NCI-H128 (cell line): ENCODE results near the gene IL18.
"Not testable (repeated sequence)": the region's sequence is repeated elsewhere in the genome, so short reads cannot be mapped to it uniquely, and the experiment has no call there.

Experiments used
- DNase-seq: peaks from one replicate; lab custom pipeline; 2025; ENCODE audit not compliant: unreplicated experiment; lab: John Stamatoyannopoulos, UW

Gene IL18

GRCh38 chr11:112163875-112164685 is at the start of gene IL18:
Gene IL18, minus strand, starts transcription at chr11:112164094. Its CDS starts 9,041 bp downstream, at chr11:112155053.
- no peak for DNase-seq

- DNase-seq = no peak
Measured at GRCh38 chr11:112212710-112213109, 48.8 kb upstream of the IL18 start.

DNA sequence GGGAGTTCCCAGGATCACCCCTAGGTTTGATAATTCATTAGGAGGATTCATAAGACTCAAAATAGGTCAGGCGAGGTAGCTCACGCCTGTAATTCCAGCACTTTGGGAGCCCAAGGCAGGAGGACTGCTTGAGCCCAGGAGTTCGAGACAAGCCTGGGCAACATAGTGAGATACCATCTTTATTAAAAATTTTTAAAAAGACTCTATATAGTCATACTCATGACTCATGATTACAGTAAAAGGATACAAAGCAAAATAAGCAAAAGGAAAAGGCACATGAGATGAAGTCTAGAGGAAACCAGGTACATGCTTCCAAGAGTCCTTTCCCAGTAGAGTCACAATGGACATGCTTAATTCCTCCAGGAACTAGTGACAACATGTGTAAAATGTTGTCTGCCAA is 48.4 kb upstream of the IL18 start:
- DNase-seq = no peak

GRCh38 chr11:112211536-112211935 is 47.6 kb upstream of the IL18 start:
- DNase-seq = no peak

GRCh38 chr11:112210890-112211289 is 47.0 kb upstream of the IL18 start:
- no peak for DNase-seq

- no peak for DNase-seq
Measured at GRCh38 chr11:112206071-112206470, 42.2 kb upstream of the IL18 start.

GRCh38 chr11:112200252-112200651 is 36.4 kb upstream of the IL18 start:
- no peak for DNase-seq

DNA sequence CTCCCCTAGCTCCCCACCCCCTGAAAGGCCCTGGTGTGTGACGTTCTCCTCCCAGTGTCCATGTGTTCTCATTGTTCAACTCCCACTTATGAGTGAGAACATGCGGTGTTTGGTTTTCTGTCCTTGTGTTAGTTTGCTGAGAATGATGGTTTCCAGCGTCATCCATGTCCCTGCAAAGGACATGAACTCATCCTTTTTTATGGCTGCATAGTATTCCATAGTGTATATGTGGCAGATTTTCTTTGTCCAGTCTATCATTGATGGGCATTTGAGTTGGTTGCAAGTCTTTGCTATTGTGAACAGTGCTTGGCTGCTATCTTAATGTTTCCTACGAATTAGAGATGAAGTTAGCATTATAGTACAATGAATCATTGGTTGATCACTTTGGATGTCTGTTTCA is 35.2 kb upstream of the IL18 start:
- not testable (repeated sequence) for DNase-seq

DNA sequence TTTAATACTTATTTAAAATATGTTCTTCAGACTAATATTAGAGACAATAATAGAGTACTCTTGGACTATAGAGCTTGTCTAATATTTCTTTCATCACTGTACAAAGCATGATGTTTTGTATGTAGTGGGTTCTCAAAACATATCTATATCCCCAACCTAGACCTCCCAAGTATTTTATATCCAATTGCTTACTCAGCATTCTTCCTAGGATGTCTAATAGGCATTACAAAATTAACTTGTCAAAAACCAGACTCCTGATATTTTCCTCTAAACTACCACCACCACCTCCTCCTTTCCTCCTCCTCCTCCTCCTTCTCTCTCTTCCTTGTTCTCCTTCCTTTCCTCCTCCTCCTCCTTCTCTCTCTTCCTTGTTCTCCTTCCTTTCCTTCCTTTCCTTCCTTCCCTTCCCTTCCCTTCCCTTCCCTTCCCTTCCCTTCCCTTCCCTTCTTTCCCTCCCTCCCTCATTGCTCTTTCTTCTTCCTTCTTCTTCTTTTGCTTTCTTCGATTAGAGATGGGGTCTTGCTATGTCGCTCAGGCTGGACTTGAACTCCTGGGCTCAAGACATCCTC is 32.7 kb upstream of the IL18 start:
- DNase-seq = no peak

DNA sequence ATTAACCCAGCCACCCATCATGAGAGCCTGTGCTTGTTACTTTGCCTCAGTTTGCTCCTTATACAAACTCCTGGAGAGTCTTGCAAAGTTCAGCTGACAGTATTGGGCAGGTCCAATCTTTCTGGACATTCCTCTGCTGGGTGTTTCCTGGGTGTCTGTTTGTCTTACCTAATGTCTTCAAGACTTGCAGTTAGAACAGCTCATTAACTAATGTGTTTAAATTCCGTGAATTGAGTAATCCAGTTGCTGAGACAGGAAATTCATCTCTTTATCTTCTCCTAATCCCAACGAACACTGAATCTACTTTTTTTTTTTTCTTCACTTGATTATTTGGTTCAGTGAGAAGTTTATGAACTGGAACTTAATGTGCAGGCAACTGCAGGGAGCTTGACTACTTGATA is 32.1 kb upstream of the IL18 start:
- no peak for DNase-seq

- not testable (repeated sequence) for DNase-seq
Measured at GRCh38 chr11:112195113-112195512, 31.2 kb upstream of the IL18 start.

DNA sequence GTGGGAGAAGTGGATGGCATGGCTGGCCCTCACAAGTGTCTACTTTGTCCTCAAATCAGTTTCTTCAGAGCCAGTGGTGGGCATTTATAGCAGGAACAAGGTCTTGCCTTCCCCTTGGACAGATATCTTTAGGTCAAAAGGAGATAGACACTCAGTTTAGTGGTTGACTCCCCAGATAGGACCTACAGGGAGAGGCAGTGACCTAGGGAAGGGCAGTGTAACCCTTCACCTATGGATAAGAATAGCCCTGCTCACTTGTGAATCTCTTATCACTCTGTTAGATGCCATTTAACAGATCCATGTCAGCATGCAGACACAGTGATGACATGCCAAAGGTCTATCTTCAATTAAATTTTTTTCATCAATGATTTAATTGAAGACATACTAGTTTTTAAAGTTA is 22.4 kb upstream of the IL18 start:
- DNase-seq = no peak

GRCh38 chr11:112185883-112186282 is 22.0 kb upstream of the IL18 start:
- no peak for DNase-seq

GRCh38 chr11:112182867-112183266 is 19.0 kb upstream of the IL18 start:
- DNase-seq = no peak

DNA sequence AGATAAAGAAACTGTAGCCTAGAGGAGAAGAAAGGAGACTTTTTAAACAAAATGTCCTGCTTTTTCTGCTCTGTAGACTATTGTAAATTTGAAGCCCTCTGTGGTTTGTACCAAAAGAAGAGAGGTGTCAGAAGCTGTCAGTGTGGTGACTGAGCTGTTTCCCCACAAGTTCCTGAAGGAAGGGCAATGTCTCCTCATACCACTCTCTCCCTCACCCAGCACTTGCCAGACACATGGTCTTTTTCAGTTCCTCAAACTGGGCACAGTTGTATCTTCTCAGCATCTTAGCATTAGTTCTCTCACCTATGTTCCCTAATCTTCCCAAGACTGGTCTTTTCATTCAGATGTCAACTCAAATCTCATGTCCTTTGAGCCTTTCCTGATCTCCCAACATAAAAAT is 15.7 kb upstream of the IL18 start:
- no peak for DNase-seq

- no peak for DNase-seq
Measured at GRCh38 chr11:112178936-112179335, 15.0 kb upstream of the IL18 start.

GRCh38 chr11:112178428-112178827 is 14.5 kb upstream of the IL18 start:
- DNase-seq = no peak

DNA sequence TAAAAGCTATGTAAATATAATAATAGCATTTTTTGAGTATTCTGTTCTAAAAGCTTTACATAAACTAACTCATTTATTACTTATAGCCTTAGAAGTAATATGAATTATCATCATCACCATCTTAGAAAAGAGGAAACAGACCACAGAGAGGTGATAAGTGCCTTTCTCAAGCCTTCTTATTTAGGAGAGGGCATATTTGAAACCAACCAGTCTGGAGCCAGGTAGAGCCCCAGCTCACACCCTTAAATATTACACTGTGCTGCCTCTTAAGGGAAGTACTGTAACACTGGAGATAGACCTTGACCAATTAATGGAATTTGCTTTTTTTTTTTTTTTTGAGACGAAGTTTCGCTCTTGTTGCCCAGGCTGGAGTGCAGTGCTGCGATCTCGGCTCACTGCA is 13.7 kb upstream of the IL18 start:
- no peak for DNase-seq

DNA sequence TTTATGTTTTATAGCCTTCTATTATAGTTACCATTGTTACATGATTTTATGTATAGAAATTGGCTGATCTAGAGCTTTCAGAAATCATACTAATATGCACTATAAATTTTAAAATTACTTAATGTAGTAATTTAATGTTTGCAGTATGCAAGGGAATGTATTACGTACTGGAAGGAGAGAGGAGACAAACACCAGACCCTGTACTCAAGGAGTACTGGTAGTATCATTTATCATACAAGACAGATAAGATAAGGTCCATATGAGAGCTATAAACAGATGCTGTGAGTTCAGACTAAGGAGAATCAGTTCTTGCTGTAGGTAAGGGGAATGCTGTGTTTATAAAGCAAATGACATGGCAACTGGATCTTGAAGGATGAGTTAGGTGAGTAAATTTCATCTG is 12.2 kb upstream of the IL18 start:
- no peak for DNase-seq

DNA sequence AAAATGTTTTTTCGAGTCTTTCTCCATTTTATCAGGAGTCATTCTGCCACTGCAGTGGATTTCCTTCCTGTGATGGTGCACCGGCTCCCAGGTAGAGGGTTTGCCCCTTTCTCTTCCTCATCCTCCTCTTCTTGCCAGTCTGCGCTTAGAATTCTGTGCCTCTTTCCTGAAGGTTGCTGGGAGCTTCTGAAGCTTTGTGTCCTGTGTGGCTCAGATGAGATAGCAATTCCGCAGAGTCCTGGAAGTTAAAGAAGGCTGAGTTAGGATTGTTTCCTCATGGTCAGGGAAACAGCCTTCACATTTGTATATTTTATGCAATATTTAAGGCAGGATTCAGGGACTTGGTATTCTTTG is 11.7 kb upstream of the IL18 start:
- DNase-seq = no peak

- no peak for DNase-seq
Measured at GRCh38 chr11:112174789-112175598, 11.1 kb upstream of the IL18 start, which contains the start of gene BCO2. Gene BCO2, plus strand, starts transcription at chr11:112175512. Its CDS starts 90 bp downstream, at chr11:112175602.

DNA sequence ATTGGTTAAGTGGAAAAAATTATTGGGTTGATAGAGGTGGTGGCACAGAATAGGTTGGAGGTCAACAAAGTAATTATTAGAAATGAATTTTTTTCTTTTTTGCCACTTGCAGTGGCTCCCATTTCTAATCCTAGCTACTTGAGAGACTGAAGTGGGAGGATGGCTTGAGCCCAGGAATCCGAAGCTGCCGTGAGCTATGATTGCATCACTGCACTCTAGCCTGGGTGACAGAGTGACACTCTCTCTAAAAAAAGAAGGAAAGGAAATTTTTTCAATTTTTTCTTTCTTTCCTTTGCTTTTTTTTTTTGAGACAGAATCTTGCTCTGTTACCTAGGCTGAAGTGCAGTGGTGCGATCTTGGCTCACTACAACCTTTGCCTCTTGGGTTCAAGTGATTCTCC is 9.3 kb upstream of the IL18 start:
- no peak for DNase-seq
